Ovary (tissue), 10 donors: ENCODE results near the gene SMAP1. TPM values are rescaled to one million over a fixed set of nuclear protein-coding genes. Genes with fewer than 3 reads are reported as not detected.
A peak's percentile ranks its signal among the peaks of the same experiment; 100 is the strongest.

Experiments
- DNase-seq, 5 donors: peaks; one replicate each; pipeline ENCODE4 v3.0.0-alpha.2; 2019 to 2020
- H3K27ac ChIP-seq, 2 donors: fragments of 200-600 bp; one replicate each; pipeline versions ENCODE4 v1.5.1 to v1.8.0; 2019 to 2022
- H3K27me3 ChIP-seq: fragments of 200-600 bp; one replicate; pipeline ENCODE4 v1.8.0; 2022
- H3K36me3 ChIP-seq: fragments of 200-600 bp; sonication (generic); one replicate; pipeline ENCODE4 v1.5.1; 2019
- H3K4me1 ChIP-seq: one replicate; pipeline ENCODE4 v1.8.1; 2013; ENCODE audit warnings: mild to moderate bottlenecking, moderate library complexity; ENCODE audit not compliant: insufficient read depth
- H3K4me3 ChIP-seq: fragments of 200-600 bp; sonication (generic); one replicate; pipeline ENCODE4 v1.5.1; 2017
- H3K9me3 ChIP-seq, 2 donors: fragments of 200-600 bp in 1 of 2; sonication (generic) in 1 of 2; one replicate each; pipeline versions ENCODE4 v1.5.1 to v1.8.1; 2013 to 2019; ENCODE audit warnings: mild to moderate bottlenecking in 1 of 2, moderate library complexity in 1 of 2
- EP300 ChIP-seq: sonication (generic); formaldehyde crosslinking; IDR thresholded peaks from one replicate; pipeline ENCODE4 v1.6.1; 2017; ENCODE audit warnings: antibody characterized with exemption
- POLR2A ChIP-seq: fragments of 450-650 bp; IDR thresholded peaks from one replicate; pipeline ENCODE4 v1.6.1; 2017; ENCODE audit warnings: antibody characterized with exemption, mild to moderate bottlenecking, moderate library complexity
- WGBS, 3 donors: extraction: QIAGEN DNeasy Blood & Tissue Kit in 1 of 3; methylation state at CpG; one replicate each; pipeline versions ENCODE4 v1.1.5 to v1.1.7; 2013 to 2017; 5-methylcytosine and 5-hydroxymethylcytosine counted together
- intact Hi-C, 4 donors: fragments of 100-400 bp; cut with DNase I; formaldehyde crosslinking; loops; one replicate each; pipeline versions ENCODE4 v1.11.0 to v1.15.1; 2022 to 2023
- long read RNA-seq, 3 donors: library from polyadenylated mRNA in 2 of 3; unstranded in 2 of 3; transcript quantifications; one replicate each; pipeline ENCODE4 v2.0.0 and lab custom pipeline, GENCODE V29; 2021 to 2026
- polyA plus RNA-seq, 2 donors: library from polyadenylated mRNA; stranded (reverse); fragments of 200-250 nt in 1 of 2; fragments of 350-450 nt in 1 of 2; fragmentation: Illumina TruSeq in 1 of 2; extraction: RNeasy Lipid Tissue Mini Kit (QIAGEN cat#74804) in 1 of 2; gene quantifications; one replicate each; pipeline ENCODE4 v1.2.3, GENCODE V29; 2013 to 2014
- total RNA-seq, 7 donors: library from RNA; depleted of rRNA in 2 of 7; stranded (reverse); fragments of >200 nt in 2 of 7; fragmentation: NEBNext Ultra II Directional in 3 of 7; extraction: Animal tissue kit (Norgen Biotek cat#: 25700) in 3 of 7; gene quantifications; one replicate each; pipeline versions ENCODE4 v1.1.0 to v1.2.4, GENCODE V29; 2016 to 2023
- TF ChIP-seq, protein P1 (sequence below), 3 donors: fragments of 450-650 bp in 2 of 3; fragments of 200-600 bp in 1 of 3; IDR thresholded peaks; one replicate each; pipeline versions ENCODE4 v1.5.1 to v1.8.0; 2016 to 2022; ENCODE audit warnings: antibody characterized with exemption in 3 of 3, mild to moderate bottlenecking in 1 of 3
- donor health status: DM: no; HTN: no; CAD: no; lungs with moderate emphysema.
- donor health status: DM: no; HTN: no; CAD: no.
- donor health status: Bipolar disorder and iron deficiency.
- donor health status: DM: yes; HTN: yes; CAD: no.
- donor health status: DM: no; HTN: no; CAD: no.
- donor health status: DM: yes; HTN: yes; CAD: no.

The SMAP1 gene
- total RNA-seq, result 10 to 100 TPM; 10.8 to 22.3 (median 18.6) TPM
- 10 to 100 TPM; 13.7 to 34.1 TPM for polyA plus RNA-seq
- long read RNA-seq, donor 1, transcript SMAP1-201 (10 exons, 2,403 nt), result major isoform, 6 of 27 reads
- long read RNA-seq, donor 1, partial matches to known transcripts, result 11 of 27 reads
- long read RNA-seq, donor 1, other reads (novel, unspliced or antisense), result 7 of 27 reads
- long read RNA-seq, donor 2, partial matches to known transcripts, result 9 of 13 reads
- long read RNA-seq, donor 2, other reads (novel, unspliced or antisense), result 0 of 13 reads
- long read RNA-seq, donor 3, transcript SMAP1-203 (11 exons, 3,333 nt), result minor isoform, 7 of 33 reads
- long read RNA-seq, donor 3, transcript SMAP1-201 (10 exons, 2,403 nt), result major isoform, 14 of 33 reads
- long read RNA-seq, donor 3, partial matches to known transcripts, result 5 of 33 reads
- long read RNA-seq, donor 3, other reads (novel, unspliced or antisense), result 7 of 33 reads

DNA sequence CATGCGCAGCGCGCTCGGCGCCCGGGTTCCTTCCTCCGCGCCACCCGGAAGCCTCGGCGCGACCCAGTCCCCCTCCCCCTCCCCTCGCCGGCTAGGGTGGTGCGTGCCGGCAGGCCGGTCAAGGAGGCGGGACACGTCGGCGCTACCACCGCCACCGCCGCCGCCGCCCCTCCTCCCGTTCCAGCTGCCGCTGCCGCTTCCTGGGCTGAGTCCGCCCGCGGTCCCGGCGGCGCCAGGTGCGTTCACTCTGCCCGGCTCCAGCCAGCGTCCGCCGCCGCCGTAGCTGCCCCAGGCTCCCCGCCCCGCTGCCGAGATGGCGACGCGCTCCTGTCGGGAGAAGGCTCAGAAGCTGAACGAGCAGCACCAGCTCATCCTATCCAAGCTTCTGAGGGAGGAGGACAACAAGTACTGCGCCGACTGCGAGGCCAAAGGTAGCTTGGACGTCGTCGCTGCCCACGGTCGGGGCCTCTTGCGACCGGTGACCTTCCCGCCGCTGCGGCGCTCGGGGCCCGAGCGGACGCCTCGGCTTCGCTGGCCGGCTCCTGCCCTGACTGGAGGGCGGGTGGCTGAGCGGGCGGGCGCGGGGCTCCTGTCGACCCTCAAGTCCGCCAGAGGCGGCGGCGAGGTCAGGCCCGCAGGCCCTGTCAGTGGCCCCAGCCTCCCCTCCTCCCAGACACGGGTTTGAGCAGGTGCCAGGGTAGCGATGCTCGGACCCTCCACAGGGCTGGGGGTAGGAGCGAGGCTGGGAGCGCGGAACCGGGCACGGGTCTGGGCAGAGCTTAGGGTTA, at the start of gene SMAP1:
Gene SMAP1 (plus strand): TSS at position 173 of the 788 bp plus-strand sequence. CDS start 141 bp downstream, at position 314.
- H3K27ac ChIP-seq, result peak within 1 kb of the TSS; percentile 69 to 86
- DNase-seq, result peak; percentile 93 to 96 (median 94)
- TF ChIP-seq EP300, result no peak
- TF ChIP-seq, protein P1, sequence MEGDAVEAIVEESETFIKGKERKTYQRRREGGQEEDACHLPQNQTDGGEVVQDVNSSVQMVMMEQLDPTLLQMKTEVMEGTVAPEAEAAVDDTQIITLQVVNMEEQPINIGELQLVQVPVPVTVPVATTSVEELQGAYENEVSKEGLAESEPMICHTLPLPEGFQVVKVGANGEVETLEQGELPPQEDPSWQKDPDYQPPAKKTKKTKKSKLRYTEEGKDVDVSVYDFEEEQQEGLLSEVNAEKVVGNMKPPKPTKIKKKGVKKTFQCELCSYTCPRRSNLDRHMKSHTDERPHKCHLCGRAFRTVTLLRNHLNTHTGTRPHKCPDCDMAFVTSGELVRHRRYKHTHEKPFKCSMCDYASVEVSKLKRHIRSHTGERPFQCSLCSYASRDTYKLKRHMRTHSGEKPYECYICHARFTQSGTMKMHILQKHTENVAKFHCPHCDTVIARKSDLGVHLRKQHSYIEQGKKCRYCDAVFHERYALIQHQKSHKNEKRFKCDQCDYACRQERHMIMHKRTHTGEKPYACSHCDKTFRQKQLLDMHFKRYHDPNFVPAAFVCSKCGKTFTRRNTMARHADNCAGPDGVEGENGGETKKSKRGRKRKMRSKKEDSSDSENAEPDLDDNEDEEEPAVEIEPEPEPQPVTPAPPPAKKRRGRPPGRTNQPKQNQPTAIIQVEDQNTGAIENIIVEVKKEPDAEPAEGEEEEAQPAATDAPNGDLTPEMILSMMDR (IDR thresholded peaks at IDR 0.05), result no peak
- peak; percentile 67 for TF ChIP-seq POLR2A
- no peaks in the 10 kb centered on the region for H3K36me3 ChIP-seq
- 0 to 1% (median 0%) methylated on average over 64 to 90 of the region's 90 CpGs for WGBS, 3 donors
- H3K4me1 ChIP-seq, result peaks cover under 1% of the 10 kb centered on the region
- no peaks in the 10 kb centered on the region for H3K27me3 ChIP-seq
- peak within 1 kb of the TSS; percentile 93 for H3K4me3 ChIP-seq
- H3K9me3 ChIP-seq, result no peaks in the 10 kb centered on the region
- intact Hi-C loops, result loop anchor here in 1 of 4 donors (10.0 kb wide), 1 partner anchor 253 kb away; the partner anchor contains the start of gene FAM135A

DNA sequence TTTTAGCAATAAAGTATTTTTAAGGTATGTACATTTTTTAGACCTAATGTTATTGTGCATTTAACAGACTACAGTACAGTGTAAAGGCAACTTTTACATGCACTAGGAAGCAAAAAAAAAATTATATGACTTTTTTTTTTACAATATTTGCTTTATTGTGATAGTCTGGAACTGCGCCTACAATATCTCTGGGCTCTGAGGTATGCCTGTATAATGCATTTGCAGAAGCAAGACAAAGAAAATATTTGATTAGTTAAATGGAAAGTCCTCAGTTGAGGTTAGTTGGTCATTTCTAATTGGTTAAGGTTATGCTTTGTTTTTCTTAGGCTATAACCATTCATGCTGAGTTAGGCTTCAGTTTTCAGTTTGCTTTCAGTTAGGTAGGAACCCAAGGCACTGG, 46.9 kb upstream of the SMAP1 start:
- Histone ChIP-seq H3K4me3 (no peak overlapping the region), H3K9me3 (no peaks in the 10 kb centered on the region), H3K36me3 (no peaks in the 10 kb centered on the region), H3K27ac (no peak overlapping the region), H3K4me1 (no peaks in the 10 kb centered on the region), H3K27me3 (no peaks in the 10 kb centered on the region)
- DNase-seq, result no peak
- intact Hi-C loops, result no loop called here
- no peak for TF ChIP-seq EP300
- no peak for TF ChIP-seq POLR2A
- TF ChIP-seq, protein P1 (IDR thresholded peaks at IDR 0.05), result no peak
- 89 to 96% (median 94%) methylated on average over 1 of the region's 1 CpG for WGBS, 3 donors

DNA sequence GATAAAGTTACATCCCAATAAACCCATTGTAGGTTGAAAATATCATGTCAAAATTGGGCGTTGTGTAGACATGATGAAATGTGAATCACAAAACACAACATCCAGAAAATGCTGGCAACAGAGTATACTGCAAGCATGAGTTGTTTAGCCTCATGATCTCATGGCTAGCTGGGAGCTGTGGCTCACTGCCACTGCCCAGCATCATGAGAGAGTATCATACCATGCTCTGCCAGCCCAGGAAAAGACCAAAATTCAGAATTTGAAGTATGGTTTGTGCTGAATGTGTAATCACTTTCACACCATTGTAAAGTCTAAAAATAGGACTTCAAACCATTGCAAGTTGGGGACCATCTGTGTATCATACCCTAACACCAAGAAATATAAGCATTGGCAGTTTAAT, 45.2 kb upstream of the SMAP1 start:
- Histone ChIP-seq H3K4me3 (no peak overlapping the region), H3K36me3 (no peaks in the 10 kb centered on the region), H3K4me1 (no peaks in the 10 kb centered on the region), H3K9me3 (no peaks in the 10 kb centered on the region), H3K27ac (no peak overlapping the region), H3K27me3 (no peaks in the 10 kb centered on the region)
- TF ChIP-seq, protein P1 (IDR thresholded peaks at IDR 0.05), result no peak
- TF ChIP-seq POLR2A, result no peak
- no peak for TF ChIP-seq EP300
- 60 to 92% (median 71%) methylated on average over 1 of the region's 1 CpG for WGBS, 3 donors
- intact Hi-C loops, result no loop called here
- no peak for DNase-seq

DNA sequence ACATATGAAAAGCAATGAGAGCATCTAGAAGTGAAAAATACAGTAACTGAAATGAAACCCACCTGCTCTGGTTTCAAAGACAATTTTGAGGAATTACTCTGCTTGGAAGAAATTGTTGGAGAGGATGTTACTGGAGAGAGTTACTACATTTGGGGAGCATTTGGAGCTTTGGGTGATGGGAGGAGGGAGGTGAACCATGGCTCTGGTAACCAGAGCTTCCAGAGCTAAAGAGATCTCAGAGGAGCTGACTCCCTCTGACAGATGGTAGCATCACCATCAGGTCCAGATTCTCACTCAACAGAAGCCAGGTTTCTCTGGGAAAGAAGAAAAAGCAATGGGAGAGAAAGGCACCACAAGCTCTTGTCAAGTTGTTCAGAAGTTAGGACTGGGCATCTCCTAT, 42.2 kb upstream of the SMAP1 start:
- H3K36me3 ChIP-seq, result no peaks in the 10 kb centered on the region
- H3K9me3 ChIP-seq, result no peaks in the 10 kb centered on the region
- H3K27ac ChIP-seq, result no peak overlapping the region
- TF ChIP-seq EP300 (no peak), POLR2A (no peak)
- TF ChIP-seq, protein P1 (IDR thresholded peaks at IDR 0.05), result no peak
- no peak overlapping the region for H3K4me3 ChIP-seq
- DNase-seq, result no peak
- H3K4me1 ChIP-seq, result no peaks in the 10 kb centered on the region
- no peaks in the 10 kb centered on the region for H3K27me3 ChIP-seq
- intact Hi-C loops, result no loop called here
